HG03025 (cell line): ENCODE measurements around the gene GRB2.
A peak's percentile ranks its signal among the peaks of the same experiment; 100 is the strongest.
"Not testable (repeated sequence)": the region's sequence is repeated elsewhere in the genome, so short reads cannot be mapped to it uniquely, and the experiment has no call there.

Experiments used
- ATAC-seq: cut with Tn5 transposase; IDR thresholded peaks from one replicate; pipeline ENCODE4 v1.9.1; 2021; ENCODE audit warnings: mild to moderate bottlenecking, moderate library complexity; ENCODE audit not compliant: unreplicated experiment, low FRiP score

GRB2 gene

DNA sequence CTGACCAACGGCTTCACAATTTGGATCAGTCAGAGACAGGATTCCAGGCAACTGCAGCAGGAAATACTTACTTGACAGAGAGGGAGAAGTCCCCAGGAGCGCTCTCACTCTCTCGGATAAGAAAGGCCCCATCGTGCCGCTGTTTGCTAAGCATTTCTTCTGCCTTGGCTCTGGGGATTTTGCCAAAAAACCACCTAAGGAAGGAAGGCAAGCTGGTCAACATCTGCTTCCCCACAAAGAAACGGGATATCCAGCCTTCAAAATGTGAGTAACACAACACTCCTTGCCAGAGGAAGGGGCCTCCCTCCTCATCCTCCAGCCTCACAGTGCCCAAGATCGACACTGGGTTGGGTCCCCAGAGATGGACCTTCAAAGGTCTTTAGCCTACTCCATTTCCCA is 79.7 kb downstream of the GRB2 start:
- ATAC-seq, result no peak

GRCh38 chr17:75325348-75325747 is 80.1 kb downstream of the GRB2 start:
- no peak for ATAC-seq

- no peak for ATAC-seq
Observed at GRCh38 chr17:75321506-75321905, 84.0 kb downstream of the GRB2 start.

DNA sequence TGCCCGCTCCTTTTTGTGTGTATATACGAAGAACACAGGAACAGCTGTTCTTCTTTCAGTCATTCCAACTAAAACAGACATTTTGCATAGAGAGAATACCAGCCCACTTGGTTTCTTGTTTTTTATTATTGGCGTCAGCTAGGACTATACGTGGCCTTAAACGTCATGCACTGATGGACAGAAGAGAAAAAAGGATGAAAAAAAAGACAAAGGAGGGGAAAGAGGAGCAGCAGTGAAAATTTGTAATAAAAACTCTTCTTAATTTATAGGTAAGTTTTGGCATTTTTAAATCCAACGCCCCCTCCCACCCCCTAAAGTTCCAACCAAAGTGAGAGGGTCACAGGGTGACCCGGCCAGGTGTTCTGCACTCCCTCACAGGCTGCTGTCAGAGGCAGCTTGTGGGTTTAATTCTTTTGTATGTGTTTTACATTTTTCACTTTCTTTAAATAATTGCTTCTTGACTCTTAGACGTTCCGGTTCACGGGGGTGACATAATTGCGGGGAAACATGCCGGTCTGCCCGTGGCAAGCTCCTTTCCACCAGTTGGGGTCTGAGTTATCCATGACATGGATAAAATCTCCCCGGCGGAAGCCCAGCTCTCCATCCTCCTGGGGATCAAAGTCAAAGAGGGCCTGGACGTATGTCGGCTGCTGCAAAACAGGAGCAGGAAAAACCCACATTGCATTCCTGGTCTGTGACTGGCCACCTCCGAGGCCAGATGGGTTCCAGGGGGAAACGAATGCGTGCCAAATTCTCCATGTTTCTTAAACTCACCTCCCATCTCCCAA is 85.4 kb downstream of the GRB2 start:
- peak; percentile 40 for ATAC-seq

GRCh38 chr17:75318615-75319222 is 86.8 kb downstream of the GRB2 start:
- ATAC-seq, result no peak

GRCh38 chr17:75318211-75318610 is 87.3 kb downstream of the GRB2 start:
- no peak for ATAC-seq

DNA sequence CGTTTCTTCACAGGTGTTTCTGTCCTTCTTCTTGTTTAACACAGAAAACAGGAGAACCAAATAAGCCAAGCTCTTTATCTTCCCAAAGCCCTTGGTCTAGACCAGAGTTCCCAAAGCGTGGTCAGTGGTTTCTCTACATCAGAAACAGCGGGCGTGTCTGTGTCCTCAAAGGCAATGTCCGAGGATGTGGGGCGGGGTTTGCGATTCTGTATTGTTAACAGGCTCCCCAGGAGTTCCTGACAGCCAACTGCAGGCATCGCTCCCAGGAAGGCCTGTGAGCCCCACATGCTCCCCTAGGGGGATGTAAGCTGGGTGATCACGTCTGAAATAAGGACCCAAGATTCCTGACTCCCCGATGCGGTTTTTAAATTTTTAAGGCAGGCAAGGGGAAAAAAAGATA is 87.8 kb downstream of the GRB2 start:
- ATAC-seq, result no peak

- ATAC-seq, result no peak
Observed at GRCh38 chr17:75316253-75316652, 89.2 kb downstream of the GRB2 start.

GRCh38 chr17:75315541-75316243 is 89.8 kb downstream of the GRB2 start:
- no peak for ATAC-seq

DNA sequence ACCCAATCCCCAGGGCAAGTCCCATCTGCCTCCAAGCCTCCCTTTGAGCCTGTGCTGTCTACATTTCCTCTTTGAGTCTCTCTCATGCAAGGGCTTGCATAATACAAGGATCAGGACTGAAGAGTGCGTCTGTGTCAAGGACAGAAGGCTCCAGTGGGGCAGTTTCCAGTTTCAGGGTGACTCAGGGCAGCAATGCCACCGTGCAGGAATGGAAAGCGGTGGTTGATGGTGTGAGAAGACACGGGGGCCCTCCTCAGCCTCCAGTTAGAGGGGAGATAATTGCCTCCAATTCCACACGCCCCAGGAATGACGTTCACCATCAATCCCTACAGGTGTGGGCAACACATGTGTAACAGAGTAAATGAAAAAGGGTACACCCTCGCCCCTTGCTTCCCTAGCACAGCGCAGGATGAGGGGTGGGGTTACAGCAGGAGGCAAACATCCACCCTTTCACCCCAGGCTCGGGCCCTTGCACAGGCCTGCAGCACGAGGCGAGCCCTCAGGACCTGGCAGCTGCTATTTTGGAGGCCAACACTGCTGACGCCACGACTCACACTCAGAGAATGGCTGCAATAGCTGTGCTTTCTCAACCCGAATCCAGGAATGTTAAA is 91.4 kb downstream of the GRB2 start:
- no peak for ATAC-seq

DNA sequence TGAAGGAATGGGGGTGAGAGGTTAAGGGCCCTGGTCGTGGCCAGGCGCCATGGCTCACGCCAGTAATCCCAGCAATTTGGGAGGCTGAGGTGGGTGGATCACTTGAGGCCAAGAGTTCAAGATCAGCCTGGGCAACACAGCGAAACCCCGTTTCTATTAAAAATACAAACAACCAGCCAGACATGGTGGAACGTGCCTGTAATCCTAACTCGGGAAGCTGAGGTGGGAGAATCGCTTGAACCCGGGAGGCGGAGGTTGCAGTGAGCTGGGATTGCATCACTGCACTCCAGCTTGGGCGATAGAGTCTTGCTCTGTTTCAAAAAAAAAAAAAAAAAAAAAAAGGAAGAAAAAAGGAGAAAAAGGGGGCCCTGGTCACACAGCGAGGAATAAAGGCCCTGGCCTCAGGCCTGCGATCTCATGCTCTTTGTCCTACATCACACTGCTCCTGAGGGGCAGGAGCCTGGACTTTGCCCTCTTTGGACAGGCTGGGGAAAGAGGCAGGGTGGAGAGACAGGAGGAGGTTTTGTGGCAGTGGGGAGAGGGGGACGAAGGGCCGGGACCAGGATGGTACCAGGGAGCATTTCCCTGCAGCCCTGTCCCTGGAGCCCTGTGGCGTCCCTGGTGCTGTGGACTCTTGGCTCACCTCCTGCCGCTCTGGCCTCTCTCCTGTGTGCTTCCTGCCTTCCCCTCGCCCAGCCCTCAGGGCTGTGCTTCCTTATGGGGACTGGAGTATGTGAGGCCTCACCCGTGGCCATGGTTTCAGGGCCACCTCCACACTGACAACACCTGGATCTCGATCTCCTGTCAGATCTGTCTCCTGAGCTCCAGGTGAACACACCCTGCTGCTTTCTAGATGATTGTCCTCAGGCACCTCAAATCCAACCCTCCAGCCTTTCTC is 96.5 kb downstream of the GRB2 start:
- no peak for ATAC-seq

DNA sequence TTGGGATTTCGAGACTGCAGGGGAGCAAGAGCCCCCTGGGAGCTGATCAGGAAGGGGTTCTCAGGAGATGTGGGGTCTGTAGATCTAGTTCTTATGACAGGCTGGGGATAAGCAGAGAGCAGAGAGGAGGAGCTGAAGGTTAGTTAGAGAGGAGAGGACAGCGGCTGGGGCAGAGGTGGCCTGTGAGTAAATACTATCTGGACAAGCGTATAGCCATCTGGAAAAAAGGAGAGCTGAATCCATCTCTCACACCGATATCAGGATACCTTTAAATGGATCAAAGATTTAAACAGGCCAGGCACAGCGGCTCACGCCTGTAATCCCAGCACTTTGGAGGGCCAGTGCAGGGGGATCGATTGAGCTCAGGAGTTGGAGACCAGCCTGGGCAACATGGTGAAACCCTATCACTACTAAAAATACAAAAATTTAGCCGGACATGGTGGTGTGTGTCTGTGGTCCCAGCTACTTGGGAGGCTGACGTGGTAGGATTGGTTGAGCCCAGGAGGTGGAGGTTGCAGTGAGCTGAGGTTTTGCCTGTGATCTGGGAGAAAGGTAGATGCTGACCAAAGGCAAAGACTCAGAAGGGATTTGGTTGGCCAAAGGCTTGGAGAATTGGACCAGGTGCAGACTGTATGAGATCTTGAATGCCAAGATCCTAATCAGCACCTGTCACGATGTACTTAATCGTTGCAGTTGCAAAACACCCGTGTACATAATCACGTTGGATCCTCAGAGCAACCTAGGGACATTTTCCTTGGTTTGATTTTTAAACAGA is 97.3 kb downstream of the GRB2 start:
- ATAC-seq, result no peak

- ATAC-seq, result no peak
Observed at GRCh38 chr17:75301502-75302206, 103.8 kb downstream of the GRB2 start.

- ATAC-seq, result no peak
Observed at GRCh38 chr17:75301049-75301448, 104.4 kb downstream of the GRB2 start.

GRCh38 chr17:75300280-75300679 is 105.2 kb downstream of the GRB2 start:
- no peak for ATAC-seq

DNA sequence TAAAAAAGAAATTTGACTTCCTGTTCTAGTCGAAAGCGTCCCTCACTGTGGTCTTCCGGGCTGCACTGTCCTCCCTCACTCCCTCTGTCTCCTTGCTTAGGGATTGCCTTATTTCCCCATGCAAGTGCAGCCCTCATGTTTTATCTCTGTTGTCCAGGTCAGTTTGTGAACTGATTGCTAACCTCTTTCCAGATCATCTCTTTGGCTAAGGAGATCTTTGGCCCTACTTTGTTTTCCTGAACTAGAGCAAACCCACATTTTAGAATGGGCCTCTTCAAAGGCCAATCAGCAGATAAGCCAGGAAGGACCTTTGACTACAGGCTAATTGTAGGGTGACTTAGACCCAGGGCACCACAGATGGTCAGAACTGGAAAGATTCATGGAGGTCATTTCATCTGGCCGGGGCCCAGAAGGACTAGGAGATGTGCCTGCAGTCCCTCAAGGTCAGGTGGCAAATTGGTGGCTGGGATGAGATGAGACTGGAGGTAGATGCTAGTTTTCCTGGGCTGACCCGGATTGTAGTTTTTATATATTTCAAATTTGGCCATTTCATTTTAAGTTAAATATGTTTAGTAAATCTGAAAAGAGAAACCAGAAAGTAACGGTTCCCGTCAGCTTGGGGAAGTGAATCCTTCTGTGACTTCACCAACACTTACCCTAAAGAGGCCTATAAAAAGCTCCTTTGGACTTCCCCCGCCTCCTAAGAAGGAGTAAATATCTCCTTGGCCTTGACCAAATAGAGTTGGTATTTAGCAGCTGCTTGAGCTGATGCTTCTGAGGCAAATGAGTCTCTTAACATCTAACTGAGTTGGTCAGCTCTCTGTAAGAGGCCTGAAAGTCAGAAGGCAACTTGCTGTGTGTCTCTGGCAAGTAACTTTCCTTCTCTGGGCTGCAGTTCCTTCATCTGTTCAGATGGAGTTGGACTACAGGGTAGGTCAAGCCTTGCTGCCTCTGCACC is 110.0 kb downstream of the GRB2 start:
- peak; percentile 39 for ATAC-seq

GRCh38 chr17:75292810-75293448 is 112.5 kb downstream of the GRB2 start:
- not testable (repeated sequence) for ATAC-seq
